Natural killer cell (primary cell): Measurements from ENCODE around the gene CCDC39. TPM values are rescaled to one million over a fixed set of nuclear protein-coding genes. Genes with fewer than 3 reads are reported as not detected.

Source experiments
- ATAC-seq, 3 donors: fragments of 150-1000 bp in 2 of 3; fragments of 200-7000 bp in 1 of 3; cut with Tn5 transposase; 1 replicate in 1 of 3; 2 replicates in 2 of 3; pipeline ENCODE4 v1.10.0; 2021; ENCODE audit warnings: mild to moderate bottlenecking in 2 of 3, moderate library complexity in 2 of 3
- DNase-seq, 2 donors: peaks; one replicate each; pipeline versions ENCODE4 v3.0.0 to v3.0.0-alpha.2; 2013 to 2021; ENCODE audit warnings: mixed read lengths in 1 of 2
- H3K27ac ChIP-seq: one replicate; pipeline ENCODE4 v1.5.1; 2013; ENCODE audit warnings: mild to moderate bottlenecking, low read length
- H3K27me3 ChIP-seq: one replicate; pipeline ENCODE4 v1.6.1; 2013; ENCODE audit warnings: low read length; ENCODE audit not compliant: control insufficient read depth, insufficient read depth
- H3K36me3 ChIP-seq: one replicate; pipeline ENCODE4 v1.6.1; 2013; ENCODE audit warnings: low read length; ENCODE audit not compliant: control insufficient read depth, insufficient read depth
- H3K4me1 ChIP-seq: one replicate; pipeline ENCODE4 v1.6.1; 2013; ENCODE audit warnings: low read length; ENCODE audit not compliant: control insufficient read depth, insufficient read depth
- H3K4me3 ChIP-seq: one replicate; pipeline ENCODE4 v1.5.1; 2013; ENCODE audit warnings: low read length
- H3K9me3 ChIP-seq: one replicate; pipeline ENCODE4 v1.6.1; 2013; ENCODE audit warnings: low read length; ENCODE audit not compliant: control insufficient read depth, insufficient read depth
- H3K27ac Mint-ChIP-seq, 2 donors: one replicate each; pipeline ENCODE4 v1.8.0; 2022; ENCODE audit warnings: mild to moderate bottlenecking in 2 of 2, mixed read lengths in 2 of 2, moderate library complexity in 1 of 2
- H3K27me3 Mint-ChIP-seq, 2 donors: one replicate each; pipeline ENCODE4 v1.8.0; 2022; ENCODE audit warnings: low read depth in 2 of 2, mixed read lengths in 2 of 2
- H3K36me3 Mint-ChIP-seq: one replicate; pipeline ENCODE4 v1.8.0; 2022; ENCODE audit warnings: mixed read lengths
- H3K4me1 Mint-ChIP-seq, 2 donors: one replicate each; pipeline ENCODE4 v1.8.0; 2022; ENCODE audit warnings: mixed read lengths in 2 of 2
- H3K4me3 Mint-ChIP-seq: one replicate; pipeline ENCODE4 v1.8.0; 2022; ENCODE audit warnings: mild to moderate bottlenecking, moderate library complexity, mixed read lengths
- H3K9me3 Mint-ChIP-seq, 2 donors: one replicate each; pipeline ENCODE4 v1.8.0; 2022; ENCODE audit warnings: mixed read lengths in 2 of 2
- CTCF ChIP-seq: fragments of 200-600 bp; IDR thresholded peaks from one replicate; pipeline ENCODE4 v1.8.0; 2022; ENCODE audit warnings: antibody characterized with exemption
- WGBS: methylation state at CpG from one replicate; pipeline ENCODE4 v1.1.7; 2013; ENCODE audit warnings: missing lambda C conversion rate; ENCODE audit not compliant: insufficient coverage; 5-methylcytosine and 5-hydroxymethylcytosine counted together
- intact Hi-C: fragments of 100-400 bp; cut with micrococcal nuclease; formaldehyde crosslinking; loops from one replicate; pipeline ENCODE4 v1.14.2; 2022
- total RNA-seq, 4 donors: library from RNA; stranded (reverse); fragments of 120-200 nt in 1 of 4; gene quantifications; one replicate each; pipeline versions ENCODE4 v1.2.3 to v1.2.4, GENCODE V29; 2013 to 2022

Gene CCDC39
- total RNA-seq, 3 donors from 2014 or later (not counting 1 experiment from before 2014, with no cell fraction given): not detected

GRCh38 chr3:180705619-180706018 lies 26.3 kb upstream of the CCDC39 start:
- DNase-seq (no peak), ATAC-seq (no peak)
- Histone ChIP-seq H3K9me3 (peaks cover 4% of the 10 kb centered on the region), H3K36me3 (no peaks in the 10 kb centered on the region), H3K27ac (no peak overlapping the region), H3K4me3 (no peak overlapping the region), H3K4me1 (no peaks in the 10 kb centered on the region), H3K27me3 (no peaks in the 10 kb centered on the region)
- H3K36me3 Mint-ChIP-seq: no peaks in the 10 kb centered on the region
- H3K4me3 Mint-ChIP-seq: no peak overlapping the region
- H3K9me3 Mint-ChIP-seq: peaks cover 0 to 5% of the 10 kb centered on the region in 2 donors
- 17% methylated on average over 4 of the region's 4 CpGs for WGBS
- intact Hi-C loops: no loop called here
- H3K27me3 Mint-ChIP-seq: no peaks in the 10 kb centered on the region
- H3K27ac Mint-ChIP-seq: no peak overlapping the region
- no peak for TF ChIP-seq CTCF
- no peaks in the 10 kb centered on the region for H3K4me1 Mint-ChIP-seq

GRCh38 chr3:180704532-180704931 lies 25.2 kb upstream of the CCDC39 start:
- no peaks in the 10 kb centered on the region for H3K36me3 Mint-ChIP-seq
- no peak for TF ChIP-seq CTCF
- DNase-seq (no peak), ATAC-seq (no peak)
- Histone ChIP-seq H3K4me1 (no peaks in the 10 kb centered on the region), H3K27me3 (no peaks in the 10 kb centered on the region), H3K4me3 (no peak overlapping the region), H3K36me3 (no peaks in the 10 kb centered on the region), H3K27ac (no peak overlapping the region), H3K9me3 (peaks cover 4% of the 10 kb centered on the region)
- peaks cover 0 to 5% of the 10 kb centered on the region in 2 donors for H3K9me3 Mint-ChIP-seq
- H3K27ac Mint-ChIP-seq: no peak overlapping the region
- no peak overlapping the region for H3K4me3 Mint-ChIP-seq
- no peaks in the 10 kb centered on the region for H3K4me1 Mint-ChIP-seq
- H3K27me3 Mint-ChIP-seq: no peaks in the 10 kb centered on the region
- intact Hi-C loops: no loop called here

- DNase-seq: no peak
- Histone ChIP-seq H3K4me3 (no peak overlapping the region), H3K27me3 (no peaks in the 10 kb centered on the region), H3K27ac (no peak overlapping the region), H3K4me1 (no peaks in the 10 kb centered on the region), H3K36me3 (no peaks in the 10 kb centered on the region), H3K9me3 (peaks cover 4% of the 10 kb centered on the region)
- Mint-ChIP-seq H3K4me3 (no peak overlapping the region), H3K27ac (no peak overlapping the region), H3K4me1 (no peaks in the 10 kb centered on the region), H3K36me3 (no peaks in the 10 kb centered on the region), H3K27me3 (no peaks in the 10 kb centered on the region), H3K9me3 (peaks cover 0 to 4% of the 10 kb centered on the region in 2 donors)
- WGBS: 79% methylated on average over 3 of the region's 3 CpGs
- TF ChIP-seq CTCF: no peak
- intact Hi-C loops: no loop called here
- no peak for ATAC-seq
These were observed 21.7 kb upstream of the CCDC39 start for GRCh38 chr3:180700941-180701340.

GRCh38 chr3:180698760-180699270 lies 19.5 kb upstream of the CCDC39 start:
- ATAC-seq: no peak

More at GRCh38 chr3:180698760-180699270, 19.5 kb upstream of the CCDC39 start:
- Mint-ChIP-seq H3K27me3 (no peaks in the 10 kb centered on the region), H3K4me1 (no peaks in the 10 kb centered on the region), H3K36me3 (no peaks in the 10 kb centered on the region), H3K9me3 (no peaks in the 10 kb centered on the region), H3K27ac (no peak overlapping the region), H3K4me3 (no peak overlapping the region)
- no peaks in the 10 kb centered on the region for H3K36me3 ChIP-seq
- no peaks in the 10 kb centered on the region for H3K4me1 ChIP-seq
- no peaks in the 10 kb centered on the region for H3K27me3 ChIP-seq
- intact Hi-C loops: no loop called here
- H3K9me3 ChIP-seq: peaks cover 4% of the 10 kb centered on the region
- H3K4me3 ChIP-seq: no peak overlapping the region
- no peak for TF ChIP-seq CTCF
- DNase-seq: no peak
- 40% methylated on average over 3 of the region's 3 CpGs for WGBS
- no peak overlapping the region for H3K27ac ChIP-seq
